GM10248 (cell line): ENCODE measurements around the gene MSTN.
"Not testable (repeated sequence)": the region's sequence is repeated elsewhere in the genome, so short reads cannot be mapped to it uniquely, and the experiment has no call there.

Source experiments
- CTCF ChIA-PET: fragments of 300-600 bp; sonication (Branson Sonifier 250); formaldehyde crosslinking; extraction: SDS; loops from one replicate; lab custom pipeline; 2021; ENCODE audit warnings: antibody characterized with exemption; lab: Yijun Ruan, JAX
- POLR2A ChIA-PET: fragments of 350-650 bp; sonication (Branson Sonifier 250); formaldehyde crosslinking; extraction: SDS; loops from one replicate; lab custom pipeline; 2020; ENCODE audit warnings: antibody characterized with exemption; lab: Yijun Ruan, JAX
- DNase-seq: peaks from one replicate; pipeline ENCODE4 v3.0.0; 2012; ENCODE audit errors: extremely low spot score
- TF ChIP-seq, protein P1 (sequence below): IDR thresholded peaks from 2 replicates; pipeline ENCODE4 v1.5.1; 2012; ENCODE audit warnings: mild to moderate bottlenecking, low read depth; ENCODE audit errors: extremely low read depth, missing control alignments, control extremely low read depth

MSTN gene

DNA sequence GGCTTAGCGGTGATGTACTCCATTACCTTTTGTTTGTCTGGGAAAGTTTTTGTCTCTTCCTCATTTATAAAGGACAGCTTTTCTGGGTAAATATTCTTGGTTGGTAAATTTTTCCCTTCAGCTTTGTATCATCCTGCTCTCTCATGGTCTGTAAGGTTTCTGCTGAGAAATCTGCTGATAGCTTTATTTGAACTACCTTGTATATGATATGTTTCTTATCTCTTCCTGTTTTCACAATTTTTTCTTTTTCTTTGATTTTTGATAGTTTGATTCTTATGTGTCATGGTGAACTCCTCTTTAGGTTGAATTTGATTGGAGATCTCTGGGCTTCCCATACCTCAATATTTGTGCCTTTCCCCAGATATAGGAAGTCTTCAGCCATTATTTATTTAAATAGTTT, 44.7 kb downstream of the MSTN start:
- TF ChIP-seq, protein P1, sequence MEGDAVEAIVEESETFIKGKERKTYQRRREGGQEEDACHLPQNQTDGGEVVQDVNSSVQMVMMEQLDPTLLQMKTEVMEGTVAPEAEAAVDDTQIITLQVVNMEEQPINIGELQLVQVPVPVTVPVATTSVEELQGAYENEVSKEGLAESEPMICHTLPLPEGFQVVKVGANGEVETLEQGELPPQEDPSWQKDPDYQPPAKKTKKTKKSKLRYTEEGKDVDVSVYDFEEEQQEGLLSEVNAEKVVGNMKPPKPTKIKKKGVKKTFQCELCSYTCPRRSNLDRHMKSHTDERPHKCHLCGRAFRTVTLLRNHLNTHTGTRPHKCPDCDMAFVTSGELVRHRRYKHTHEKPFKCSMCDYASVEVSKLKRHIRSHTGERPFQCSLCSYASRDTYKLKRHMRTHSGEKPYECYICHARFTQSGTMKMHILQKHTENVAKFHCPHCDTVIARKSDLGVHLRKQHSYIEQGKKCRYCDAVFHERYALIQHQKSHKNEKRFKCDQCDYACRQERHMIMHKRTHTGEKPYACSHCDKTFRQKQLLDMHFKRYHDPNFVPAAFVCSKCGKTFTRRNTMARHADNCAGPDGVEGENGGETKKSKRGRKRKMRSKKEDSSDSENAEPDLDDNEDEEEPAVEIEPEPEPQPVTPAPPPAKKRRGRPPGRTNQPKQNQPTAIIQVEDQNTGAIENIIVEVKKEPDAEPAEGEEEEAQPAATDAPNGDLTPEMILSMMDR, result no peak
- no peak for DNase-seq
- POLR2A ChIA-PET, result no interaction called here
- CTCF ChIA-PET, result interaction anchor here (0.9 to 1.2 kb wide), 2 partner anchors 8 to 10 kb away, joined by 3 read pairs; no protein-coding TSS in a partner anchor

DNA sequence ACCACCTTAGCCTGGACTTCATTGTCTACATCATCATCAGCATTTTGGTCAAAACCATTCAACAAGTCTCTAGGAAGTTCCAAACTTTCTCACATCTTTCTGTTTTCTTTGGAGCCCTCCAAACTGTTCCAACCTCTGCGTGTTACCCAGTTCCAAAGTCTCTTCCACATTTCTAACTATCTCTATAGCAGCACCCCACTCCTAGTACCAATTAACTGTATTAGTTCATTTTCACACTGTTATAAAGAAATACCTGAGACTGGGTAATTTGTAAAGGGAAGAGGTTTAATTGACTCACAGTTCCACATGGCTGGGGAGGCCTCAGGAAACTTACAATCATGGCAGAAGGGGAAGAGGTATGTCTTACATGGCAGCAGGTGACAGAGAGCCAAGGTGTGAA, 46.6 kb downstream of the MSTN start:
- POLR2A ChIA-PET, CTCF ChIA-PET, DNase-seq: not testable (repeated sequence)
